Cerebellar nuclear complex (tissue), 1 donor: Measurements from ENCODE around the gene CTSD.

Experiments
- DNase-seq, 2 experiments: peaks; one replicate each; lab custom pipeline; 2025; lab: John Stamatoyannopoulos, UW

Gene CTSD

GRCh38 chr11:1744891-1745700 lies 18.6 kb downstream of the CTSD start:
- DNase-seq = peak; percentile 59 to 89

GRCh38 chr11:1744137-1744886 lies 19.4 kb downstream of the CTSD start:
- DNase-seq = peak in 1 of 2 experiments; percentile 63

GRCh38 chr11:1743585-1744136 lies 20.1 kb downstream of the CTSD start:
- DNase-seq = no peak

DNA sequence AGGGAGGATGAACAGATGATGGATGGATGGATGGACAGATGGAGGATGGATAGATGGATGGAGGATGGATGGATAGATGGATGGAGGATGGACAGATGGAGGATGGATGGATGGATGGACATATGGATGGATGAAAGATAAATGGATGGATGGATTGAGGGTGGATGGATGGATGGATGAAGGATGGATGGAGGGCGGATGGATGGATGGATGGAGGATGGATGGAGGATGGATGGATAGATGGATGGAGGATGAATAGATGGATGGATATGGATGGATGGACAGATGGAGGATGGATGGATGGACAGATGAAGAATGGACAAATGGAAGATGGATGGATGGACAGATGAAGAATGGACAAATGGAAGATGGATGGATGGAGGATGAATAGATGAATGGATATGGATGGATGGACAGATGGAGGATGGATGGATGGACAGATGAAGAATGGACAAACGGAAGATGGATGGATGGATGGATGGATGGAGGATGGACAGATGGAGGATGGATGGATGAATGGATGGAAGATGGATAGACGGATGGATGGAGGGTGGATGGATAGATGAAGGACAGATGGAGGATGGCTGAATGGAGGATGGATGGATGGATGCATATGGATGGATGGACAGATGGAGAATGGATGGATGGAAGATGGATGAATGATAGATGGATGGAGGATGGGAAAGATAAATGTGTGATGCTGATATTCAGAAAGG lies 20.7 kb downstream of the CTSD start:
- DNase-seq = no peak

DNA sequence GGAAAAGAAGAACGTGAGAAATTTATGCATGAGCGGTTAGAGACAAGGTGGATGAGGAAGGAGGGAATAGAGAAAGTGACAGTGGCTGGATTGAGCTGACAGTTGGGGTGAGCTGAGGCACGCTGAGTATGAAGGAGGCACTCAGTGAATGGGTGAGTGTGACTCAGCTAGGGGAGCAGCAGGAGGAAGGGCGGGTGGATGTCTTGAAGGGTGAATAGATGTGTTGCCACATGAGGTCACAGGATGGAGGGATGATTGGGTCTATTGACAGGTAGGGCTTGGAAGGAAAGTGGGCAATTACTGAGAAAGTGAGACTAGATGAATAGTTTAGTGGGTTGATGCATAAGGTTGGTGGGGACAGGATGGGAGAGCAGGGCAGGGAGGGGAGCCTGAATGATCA lies 21.4 kb downstream of the CTSD start:
- DNase-seq = no peak

DNA sequence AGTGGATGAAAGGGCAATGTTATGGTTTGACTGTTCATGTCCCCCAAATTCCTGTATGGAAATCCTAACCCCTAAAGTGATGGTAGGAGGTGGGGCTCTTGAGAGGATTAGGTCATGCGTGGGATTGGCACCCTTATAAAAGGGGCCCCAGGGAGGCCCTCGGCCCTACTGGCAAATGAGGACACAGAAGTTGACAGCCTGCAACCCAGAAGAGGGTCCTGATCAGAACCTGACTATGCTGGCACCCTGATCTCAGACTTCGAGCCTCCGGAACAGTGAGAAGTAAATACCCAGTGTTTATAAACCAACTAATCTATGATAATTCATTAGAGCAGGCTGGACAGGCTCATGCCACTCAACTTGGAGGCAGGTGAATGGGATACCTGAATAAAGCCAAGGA lies 22.0 kb downstream of the CTSD start:
- DNase-seq = no peak

- DNase-seq = no peak
These were observed 22.8 kb downstream of the CTSD start for GRCh38 chr11:1740786-1741530.

DNA sequence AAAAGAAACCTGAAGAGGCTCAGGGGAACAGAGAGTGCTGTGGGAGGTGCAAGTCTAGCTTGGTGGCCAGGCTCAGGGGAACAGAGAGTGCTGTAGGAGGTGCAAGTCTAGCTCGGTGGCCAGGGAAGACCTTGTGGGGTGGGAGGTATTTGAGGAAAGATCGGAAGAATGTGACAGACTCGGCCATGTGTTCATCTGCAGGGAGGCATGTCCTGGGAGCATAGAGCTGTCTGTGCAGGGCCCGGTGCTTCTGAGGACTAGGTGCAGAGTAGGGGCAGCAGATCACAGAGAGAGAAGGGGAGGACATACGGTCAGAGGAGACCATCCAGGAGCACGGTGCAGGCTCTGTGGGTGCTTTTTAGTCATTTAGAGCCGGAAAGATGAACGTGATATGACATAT lies 24.2 kb downstream of the CTSD start:
- no peak for DNase-seq

GRCh38 chr11:1738380-1738779 lies 25.3 kb downstream of the CTSD start:
- DNase-seq = no peak

GRCh38 chr11:1737080-1737757 lies 26.5 kb downstream of the CTSD start:
- no peak for DNase-seq

DNA sequence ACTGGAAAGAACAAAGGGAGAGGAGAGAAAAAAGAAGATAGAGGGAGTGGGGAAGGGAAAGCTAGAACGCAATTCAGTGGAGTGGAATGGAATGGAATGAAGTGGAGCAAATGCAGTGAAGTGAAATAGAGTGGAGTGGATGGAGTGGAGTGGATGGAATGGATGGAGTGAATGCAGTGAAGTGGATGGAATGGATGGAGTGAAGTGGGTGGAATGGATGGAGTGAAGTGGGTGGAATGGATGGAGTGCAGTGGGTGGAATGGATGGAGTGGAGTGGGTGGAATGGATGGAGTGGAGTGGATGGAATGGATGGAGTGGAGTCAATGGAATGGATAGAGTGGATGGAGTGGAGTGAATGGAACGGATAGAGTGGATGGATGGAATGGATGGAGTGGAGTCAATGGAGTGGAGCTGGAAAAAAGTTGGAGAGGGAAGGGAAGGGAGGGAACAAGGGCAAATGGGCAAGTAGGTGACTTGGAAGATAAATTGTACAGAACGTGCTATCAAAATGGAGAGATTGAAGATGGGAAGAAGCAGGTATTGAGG lies 27.2 kb downstream of the CTSD start:
- no peak for DNase-seq

- DNase-seq = no peak
These were observed 28.5 kb downstream of the CTSD start for GRCh38 chr11:1735271-1735670.

DNA sequence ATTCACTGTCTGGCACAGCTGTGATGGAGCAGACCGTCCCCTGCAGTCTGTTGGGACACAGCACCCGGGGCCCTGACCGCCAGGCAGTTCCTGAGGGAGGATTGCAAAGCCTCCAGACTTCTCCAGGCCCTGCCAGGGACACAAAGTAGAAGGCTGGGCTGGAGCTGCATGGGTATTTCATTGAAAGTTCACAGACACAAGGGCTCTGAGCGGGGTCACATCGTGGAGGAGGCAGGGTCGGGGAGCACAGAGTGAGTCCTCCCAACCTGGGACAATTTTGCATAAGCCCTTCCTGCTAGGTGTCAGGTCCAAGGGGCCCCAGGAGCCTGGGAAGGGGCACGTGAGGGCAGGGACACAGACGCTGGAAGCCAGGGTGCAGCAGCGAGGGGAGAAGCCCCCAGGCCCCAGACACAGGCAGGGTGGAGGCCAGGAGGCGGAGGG lies 29.1 kb downstream of the CTSD start:
- no peak for DNase-seq

- no peak for DNase-seq
These were observed 29.7 kb downstream of the CTSD start for GRCh38 chr11:1733716-1734640.

DNA sequence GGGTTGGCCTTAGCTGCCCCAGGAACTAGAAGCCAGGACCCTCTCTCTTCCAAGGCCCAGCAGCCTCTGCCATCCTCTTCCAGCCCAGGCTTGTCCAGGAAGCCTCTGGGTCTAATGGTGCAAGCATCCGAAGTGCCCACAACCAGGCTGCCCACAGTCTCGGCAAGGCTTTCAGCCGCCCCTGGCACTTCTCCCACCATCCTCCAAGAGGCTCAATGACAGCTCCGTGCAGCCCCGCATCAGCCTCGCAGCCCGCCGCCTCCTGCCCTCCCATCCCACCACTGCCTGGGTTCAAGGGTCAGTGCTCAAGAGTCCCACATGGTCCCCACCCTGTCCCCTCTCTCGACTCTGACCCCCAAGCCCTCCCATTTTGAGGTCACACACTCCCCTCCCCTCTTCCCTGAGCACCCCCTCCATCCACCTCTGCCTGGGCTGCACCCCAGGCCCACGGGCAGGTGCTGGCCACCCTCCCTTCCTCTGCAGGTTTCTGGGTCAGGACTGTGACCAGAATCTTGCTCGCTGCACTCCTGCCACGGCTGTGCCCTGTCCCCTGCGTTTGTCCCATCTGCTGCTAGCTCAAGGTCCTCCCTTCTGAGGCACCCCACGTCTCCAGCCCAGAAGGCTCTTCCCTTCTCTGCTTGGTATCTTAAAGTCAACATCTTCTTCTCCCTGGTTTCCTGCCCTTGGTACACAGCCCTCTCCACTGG lies 30.6 kb downstream of the CTSD start:
- DNase-seq = no peak

DNA sequence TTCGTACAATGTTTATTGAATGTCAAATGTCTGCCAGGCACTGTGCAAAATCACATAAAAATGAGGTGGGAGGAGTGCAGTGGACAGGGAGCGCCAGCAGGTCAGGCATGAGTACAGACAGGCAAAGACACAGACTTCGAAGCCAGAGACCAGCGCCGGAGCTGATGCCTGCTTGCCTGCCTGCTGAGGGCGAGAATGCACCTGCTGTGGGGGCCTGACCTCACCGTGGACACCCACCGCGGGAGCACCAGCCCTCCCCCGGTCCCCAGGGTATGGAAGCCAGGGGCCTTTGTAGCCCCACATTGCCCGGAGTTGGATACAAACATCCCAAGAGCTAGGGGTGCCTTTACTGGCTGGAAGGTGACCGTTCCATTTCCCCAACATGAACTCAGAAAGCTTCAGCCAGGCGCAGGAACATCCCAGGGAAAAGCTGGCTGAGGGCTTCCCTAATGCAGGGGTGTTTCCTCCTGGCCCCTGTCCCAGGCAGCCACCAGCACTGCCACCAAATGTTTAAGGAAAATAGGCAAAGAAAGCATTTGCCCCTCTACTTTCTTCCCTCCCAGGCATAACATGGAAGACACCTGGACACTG lies 31.2 kb downstream of the CTSD start:
- no peak for DNase-seq

GRCh38 chr11:1731451-1732059 lies 32.2 kb downstream of the CTSD start:
- DNase-seq = no peak

DNA sequence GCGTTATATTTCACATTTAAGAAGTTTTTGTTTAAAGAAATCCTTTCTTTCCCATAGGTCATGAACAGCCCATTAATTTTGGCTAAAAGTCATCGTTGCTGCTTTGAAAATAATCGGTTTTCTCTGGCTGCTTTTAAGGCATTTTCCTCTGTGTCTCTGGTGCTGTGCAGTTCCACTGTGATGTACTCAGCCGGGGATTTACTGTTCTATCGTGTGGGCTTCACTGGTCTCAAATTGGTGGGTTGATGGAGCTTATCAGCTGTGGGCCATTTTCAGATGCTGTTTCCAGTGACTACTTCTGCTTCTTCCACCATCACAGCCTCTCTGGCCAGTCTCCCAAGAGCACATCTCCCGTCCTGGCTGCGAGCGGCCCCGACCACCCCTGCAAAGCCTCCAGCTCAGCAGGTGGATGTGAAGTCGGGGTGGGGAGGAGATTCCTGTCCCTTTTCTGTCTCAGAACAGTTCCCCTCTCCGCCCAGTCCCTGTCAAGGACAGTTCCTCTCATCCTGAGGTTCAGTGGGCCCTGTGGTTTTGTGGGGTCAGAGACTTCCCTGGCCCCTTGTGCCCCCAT lies 33.6 kb downstream of the CTSD start:
- DNase-seq = no peak
